UCSD-AML1 (cell line): Measurements from ENCODE around the gene SELENOM.
"Not testable (repeated sequence)": the region's sequence is repeated elsewhere in the genome, so short reads cannot be mapped to it uniquely, and the experiment has no call there.

Experiments used
- DNase-seq: peaks from one replicate; lab custom pipeline; 2025; ENCODE audit not compliant: unreplicated experiment; lab: John Stamatoyannopoulos, UW

Gene SELENOM

GRCh38 chr22:31106001-31106571 is 1.3 kb downstream of the SELENOM start:
- DNase-seq, result no peak

- DNase-seq, result no peak
These were observed 2.0 kb downstream of the SELENOM start for GRCh38 chr22:31105282-31105929.

- no peak for DNase-seq
These were observed 2.5 kb downstream of the SELENOM start for GRCh38 chr22:31104869-31105268.

GRCh38 chr22:31103899-31104694 is 3.3 kb downstream of the SELENOM start:
- DNase-seq, result no peak

GRCh38 chr22:31103111-31103510 is 4.3 kb downstream of the SELENOM start:
- DNase-seq, result no peak

GRCh38 chr22:31102441-31103081 is 4.8 kb downstream of the SELENOM start:
- DNase-seq, result no peak

- DNase-seq, result no peak
These were observed 6.4 kb downstream of the SELENOM start for GRCh38 chr22:31100762-31101525.

- no peak for DNase-seq
These were observed 7.3 kb downstream of the SELENOM start for GRCh38 chr22:31099841-31100761.

- DNase-seq, result no peak
These were observed 8.0 kb downstream of the SELENOM start for GRCh38 chr22:31099386-31099785.

- DNase-seq, result no peak
These were observed 8.7 kb downstream of the SELENOM start for GRCh38 chr22:31098632-31099110.

- DNase-seq, result no peak
These were observed 9.3 kb downstream of the SELENOM start for GRCh38 chr22:31097941-31098631.

- not testable (repeated sequence) for DNase-seq
These were observed 9.8 kb downstream of the SELENOM start for GRCh38 chr22:31097539-31097938.

GRCh38 chr22:31096657-31097279 is 10.6 kb downstream of the SELENOM start:
- no peak for DNase-seq

- DNase-seq, result no peak
These were observed 11.6 kb downstream of the SELENOM start for GRCh38 chr22:31095637-31096249.

- DNase-seq, result no peak
These were observed 12.6 kb downstream of the SELENOM start for GRCh38 chr22:31094741-31095140.

- no peak for DNase-seq
These were observed 13.3 kb downstream of the SELENOM start for GRCh38 chr22:31094021-31094551.

- no peak for DNase-seq
These were observed 14.1 kb downstream of the SELENOM start for GRCh38 chr22:31093086-31093850.
